GM19025 (cell line): ENCODE measurements around the gene EMSY.
"Not testable (repeated sequence)": the region's sequence is repeated elsewhere in the genome, so short reads cannot be mapped to it uniquely, and the experiment has no call there.

Experiments
- ATAC-seq: cut with Tn5 transposase; IDR thresholded peaks from one replicate; pipeline ENCODE4 v1.9.1; 2021; ENCODE audit warnings: mild to moderate bottlenecking, low read depth, moderate library complexity; ENCODE audit not compliant: unreplicated experiment

The EMSY gene

DNA sequence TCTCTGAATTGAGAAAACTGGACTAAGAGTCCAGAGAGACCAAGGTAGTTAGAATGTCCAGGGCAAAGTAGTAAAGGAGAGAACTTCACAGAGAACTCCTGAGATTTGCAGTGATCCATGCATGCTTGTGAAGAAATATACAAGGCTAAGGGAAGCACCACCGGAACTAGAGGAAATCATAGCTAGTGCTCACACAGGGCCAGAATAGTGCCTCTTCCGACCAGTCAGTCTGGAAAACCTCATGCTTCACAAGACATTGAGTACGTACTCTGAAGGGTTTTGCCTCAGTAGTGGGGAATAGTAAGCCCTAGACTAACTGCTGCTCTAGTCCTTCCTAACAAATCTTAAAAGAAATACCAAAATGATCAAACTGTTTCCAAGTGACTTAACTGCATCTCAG is 117.7 kb downstream of the EMSY start:
- ATAC-seq, result no peak

DNA sequence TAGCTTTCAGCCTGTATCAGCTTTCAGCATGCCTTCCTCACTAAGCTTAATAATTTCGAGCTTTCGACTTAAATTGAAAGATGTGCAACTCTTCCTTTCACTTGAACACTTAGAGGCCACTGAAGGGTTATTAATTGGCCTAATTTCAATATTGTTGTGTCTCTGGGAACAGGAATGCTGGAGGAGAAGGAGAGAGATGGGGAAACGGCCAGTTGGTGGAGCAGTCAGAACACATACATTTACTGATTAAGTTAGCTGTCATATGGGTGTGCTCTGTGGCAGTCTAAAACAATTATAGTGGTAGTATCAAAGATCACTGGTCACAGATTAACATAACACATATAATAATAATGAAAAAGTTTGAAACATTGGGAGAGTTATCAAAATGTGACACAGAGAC is 119.5 kb downstream of the EMSY start:
- ATAC-seq, result no peak

DNA sequence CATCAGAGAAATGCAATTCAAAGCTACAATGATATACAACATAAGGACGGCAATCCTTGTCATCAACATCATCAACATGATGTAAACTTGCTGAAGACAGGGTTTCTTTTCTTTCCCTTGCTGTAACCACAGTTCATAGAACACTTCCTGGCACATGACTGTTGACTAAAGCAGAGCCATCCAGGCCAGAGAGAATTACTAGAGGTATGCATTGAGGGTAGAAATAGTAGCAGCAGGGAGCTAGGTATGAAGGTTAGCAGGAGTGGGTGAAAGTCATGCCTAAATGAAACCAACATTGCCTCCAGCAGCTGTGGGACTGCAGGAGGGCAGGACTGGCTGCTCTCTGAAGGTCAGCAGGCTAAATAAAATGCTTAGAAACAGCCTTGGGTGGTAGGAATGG is 122.0 kb downstream of the EMSY start:
- ATAC-seq, result no peak

DNA sequence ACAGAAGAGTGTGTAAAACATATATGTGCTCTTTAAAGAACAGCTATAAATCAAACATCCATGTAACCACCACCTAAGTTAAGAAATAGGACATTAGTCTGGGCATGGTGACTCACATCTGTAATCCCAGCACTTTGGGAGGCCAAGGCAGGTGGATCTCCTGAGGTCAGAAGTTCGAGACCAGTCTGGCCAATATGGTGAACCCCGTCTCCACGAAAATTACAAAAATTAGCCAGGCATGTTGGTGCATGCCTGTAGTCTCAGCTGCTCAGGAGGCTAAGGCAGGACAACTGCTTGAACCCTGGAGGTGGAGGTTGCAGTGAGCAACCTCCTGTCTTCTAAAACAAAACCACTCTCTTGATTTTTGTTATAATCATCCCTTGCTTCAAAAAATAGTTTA is 122.4 kb downstream of the EMSY start:
- ATAC-seq, result no peak

DNA sequence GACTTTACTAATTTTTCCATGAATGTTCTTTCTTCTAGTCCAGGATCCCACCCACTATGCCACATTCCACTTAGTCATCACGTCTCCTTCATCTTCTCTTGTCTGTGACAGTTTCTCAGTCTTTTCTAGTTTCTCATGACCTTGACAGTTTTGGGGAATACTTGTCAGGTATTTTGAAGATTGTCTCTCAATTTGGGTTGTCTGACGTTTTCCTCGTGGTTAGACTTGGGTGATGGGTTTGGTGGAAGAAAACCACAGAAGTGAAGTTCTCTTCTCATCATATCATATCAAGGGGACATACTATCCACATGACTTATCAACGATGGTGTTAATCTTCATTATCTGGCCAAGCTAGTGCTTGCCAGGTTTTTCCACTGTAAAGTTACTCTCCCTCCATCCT is 123.3 kb downstream of the EMSY start:
- no peak for ATAC-seq

DNA sequence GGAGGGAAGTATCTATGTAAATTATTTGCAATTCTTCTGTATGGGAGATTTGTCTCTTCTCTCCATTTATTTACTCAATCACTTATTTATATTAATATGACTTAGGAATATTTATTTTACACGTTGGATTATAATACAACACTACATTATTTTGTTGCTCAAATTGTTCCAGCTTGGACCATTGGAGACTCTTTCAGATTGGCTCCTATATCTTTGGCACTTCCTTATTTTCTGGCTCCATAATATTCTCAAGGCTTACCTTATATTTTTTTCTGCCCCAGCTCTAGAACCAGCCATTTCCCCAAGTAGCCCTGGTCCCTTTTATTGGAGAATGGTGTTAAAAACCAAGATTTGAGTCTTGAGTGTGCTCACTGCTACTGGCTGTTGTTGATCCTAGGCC is 123.8 kb downstream of the EMSY start:
- no peak for ATAC-seq

DNA sequence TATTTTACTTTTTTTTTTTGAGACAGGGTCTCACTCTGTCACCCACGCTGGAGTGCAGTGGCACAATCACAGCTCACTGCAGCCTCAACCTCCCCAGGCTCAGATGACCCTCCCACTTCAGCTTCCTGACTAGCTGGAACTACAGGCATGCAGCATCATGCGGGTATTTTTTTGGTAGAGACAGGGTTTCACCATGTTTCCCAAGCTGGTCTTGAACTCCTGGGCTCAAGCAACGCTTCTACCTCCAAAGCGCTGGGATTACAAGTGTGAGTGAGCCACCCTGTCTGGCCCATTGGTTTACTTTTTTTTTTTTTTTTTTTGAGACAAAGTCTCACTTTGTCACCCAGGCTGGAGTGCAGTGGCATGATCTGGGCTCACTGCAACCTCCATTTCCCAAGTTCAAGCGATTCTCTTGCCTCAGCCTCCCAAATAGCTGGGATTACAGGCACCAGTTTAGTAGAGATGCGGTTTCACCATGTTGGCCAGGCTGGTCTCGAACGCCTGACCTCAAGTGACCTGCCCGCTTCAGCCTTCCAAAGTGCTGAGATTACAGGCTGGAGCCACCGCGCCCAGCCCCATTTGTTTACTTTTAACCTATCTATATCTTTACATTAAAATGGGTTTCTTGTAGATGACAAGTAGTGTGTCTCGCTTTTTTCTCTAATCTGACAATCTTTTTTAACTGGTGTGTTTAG is 127.5 kb downstream of the EMSY start:
- ATAC-seq, result not testable (repeated sequence)

DNA sequence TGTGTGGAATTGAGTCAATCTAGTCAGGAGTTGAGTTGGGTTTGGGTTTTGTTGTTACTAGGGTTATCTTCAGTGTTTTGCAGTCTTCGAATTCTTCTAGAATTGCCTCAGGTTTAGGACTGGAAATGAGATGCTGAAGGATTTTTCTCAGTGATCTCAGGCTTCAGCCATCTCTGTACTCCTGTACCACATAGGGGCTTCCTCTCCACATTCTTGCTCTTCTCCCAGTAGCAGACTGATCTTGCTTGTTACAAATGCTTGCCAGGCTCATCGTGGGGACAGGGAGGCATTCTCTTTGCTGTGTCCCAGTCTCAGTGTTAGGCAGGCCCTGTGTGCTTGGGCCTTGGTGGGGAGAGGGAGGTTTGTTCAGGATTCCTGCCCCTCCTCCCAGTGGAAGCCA is 129.6 kb downstream of the EMSY start:
- ATAC-seq, result no peak

DNA sequence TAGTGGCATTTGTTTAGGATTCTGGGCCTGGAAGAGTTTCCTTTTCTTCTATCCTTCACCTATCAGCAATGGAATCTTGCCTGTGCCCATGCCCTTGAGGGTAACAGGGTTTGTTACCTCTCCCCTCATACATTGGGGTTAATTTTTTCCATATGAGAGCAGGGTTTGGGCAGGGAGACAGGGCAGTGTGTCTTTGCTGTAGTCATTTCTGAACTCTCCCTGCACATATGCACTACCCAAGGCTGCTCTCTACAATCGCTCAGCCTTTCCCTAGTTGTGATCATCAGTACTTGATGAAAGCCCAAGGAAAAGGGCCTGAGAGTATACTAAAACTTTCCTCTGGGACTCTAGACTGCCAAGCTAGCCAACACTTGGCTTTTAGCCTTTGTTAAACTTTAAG is 130.1 kb downstream of the EMSY start:
- ATAC-seq, result no peak

DNA sequence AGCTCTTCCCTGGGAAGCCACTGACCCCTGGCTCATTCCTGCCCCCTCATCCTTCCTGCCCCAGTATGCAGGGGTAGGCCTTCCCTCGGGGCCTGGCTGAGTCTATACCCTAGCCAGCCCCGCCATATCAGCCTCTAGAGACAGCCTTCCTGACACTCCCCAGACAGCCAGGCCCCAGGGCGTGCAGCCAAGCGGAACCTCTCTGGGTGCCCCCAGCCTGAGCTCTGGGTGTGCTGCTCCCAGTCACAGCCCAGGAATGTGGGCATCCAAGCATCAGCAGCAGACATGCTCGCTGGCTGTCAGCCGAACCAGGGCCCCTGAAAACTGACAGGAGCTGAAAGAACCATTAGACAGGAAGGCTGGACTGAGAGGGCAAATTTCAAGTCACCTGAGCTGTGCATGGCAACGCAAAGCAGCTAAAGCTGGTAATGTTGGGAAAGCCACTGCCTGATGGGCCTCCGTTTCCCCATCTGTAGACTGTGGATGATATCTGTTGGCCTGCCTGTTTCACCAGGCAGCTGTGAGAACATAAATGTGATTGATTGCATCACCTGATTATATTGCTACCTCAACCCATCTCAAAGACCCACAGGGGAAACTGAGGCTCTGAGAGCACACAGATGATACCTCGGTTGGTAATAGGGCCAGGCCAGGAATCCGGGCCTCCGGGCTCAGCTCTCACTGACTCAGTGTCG is 132.6 kb downstream of the EMSY start:
- no peak for ATAC-seq

DNA sequence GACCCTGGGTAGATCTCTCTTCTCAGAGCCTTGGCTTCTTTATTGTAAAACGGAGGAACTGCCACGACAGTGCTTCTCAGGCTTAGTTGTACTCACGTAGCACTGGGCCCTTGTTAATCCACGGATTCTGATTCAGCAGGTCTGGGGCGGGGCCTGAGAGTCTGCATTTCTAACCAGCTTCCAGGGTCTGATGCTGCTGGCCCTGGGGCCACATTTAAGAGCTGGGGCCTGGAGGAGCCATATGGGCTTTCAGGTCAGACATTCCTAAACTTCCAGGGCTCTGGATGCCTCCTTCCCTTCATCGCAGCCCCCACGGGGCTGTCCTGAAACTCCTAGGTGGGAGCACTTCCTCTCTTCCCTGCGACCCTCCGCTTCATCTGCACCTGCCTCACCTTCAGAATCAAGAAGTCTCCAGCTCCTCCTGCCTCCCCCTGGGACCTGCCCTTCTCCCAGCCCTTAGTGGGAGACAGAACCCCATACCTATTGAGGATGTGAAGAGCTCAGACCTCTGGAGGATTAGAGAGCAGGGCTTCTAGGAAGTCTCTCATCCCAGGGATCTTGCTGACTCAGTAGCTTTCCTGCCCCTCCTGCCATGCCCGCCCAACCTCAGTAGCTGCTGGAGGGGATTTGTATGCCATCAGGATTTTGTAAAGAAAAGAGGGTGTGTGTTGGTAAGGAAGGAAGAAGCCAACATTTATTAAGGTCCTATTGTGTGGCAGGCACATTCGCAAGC is 133.3 kb downstream of the EMSY start:
- no peak for ATAC-seq

DNA sequence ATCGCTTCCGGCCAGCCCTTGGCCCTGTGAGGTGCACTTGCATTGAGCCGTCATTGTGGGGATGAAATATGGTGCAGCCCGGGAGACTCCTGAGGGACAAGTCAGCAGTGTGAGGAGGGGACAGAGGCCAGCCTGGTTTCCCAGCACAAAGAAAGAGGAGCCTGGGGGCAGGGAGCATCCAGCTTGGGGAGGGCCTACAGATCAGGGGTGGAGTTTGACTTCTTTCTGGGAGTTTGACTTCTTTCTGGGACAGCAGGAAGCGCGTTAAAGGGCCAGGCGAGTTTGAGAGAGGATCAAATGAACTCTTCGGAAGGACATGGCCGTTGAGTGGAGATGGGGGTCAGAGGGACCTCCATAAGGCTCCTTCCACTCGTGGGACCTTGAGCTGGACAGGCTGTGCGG is 133.8 kb downstream of the EMSY start:
- no peak for ATAC-seq

DNA sequence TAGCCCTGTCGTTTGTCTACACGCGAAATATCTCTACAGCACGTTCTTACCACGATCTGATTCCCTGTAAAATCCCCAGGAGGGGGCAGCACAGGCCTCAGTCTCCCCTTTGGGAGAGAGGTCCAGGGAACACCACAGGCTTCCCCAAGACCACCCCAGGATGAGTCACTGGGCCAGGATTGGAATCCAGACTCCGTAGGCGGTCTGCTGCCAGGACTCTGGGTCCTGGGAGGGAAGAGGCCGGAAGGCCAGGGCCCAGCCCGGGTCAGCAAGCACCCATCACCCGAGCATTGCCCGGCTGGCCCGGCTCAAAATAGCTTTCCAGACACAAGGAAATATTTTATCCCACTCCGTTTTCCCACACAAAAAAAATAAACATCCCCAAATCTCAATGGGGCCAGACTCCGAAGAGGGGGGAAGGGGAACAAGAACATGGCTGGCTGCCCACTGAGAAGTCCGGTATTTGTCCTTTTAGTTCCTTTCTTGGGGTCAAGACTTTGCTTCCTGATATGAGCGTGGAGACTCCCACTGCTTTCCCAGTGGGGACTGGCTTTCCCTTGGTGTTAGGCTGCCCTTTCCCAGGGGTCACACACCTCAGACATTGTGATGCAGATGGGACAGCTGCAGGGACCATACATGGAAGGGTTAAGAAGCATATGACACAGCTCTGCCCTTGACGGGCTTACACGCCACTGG is 134.4 kb downstream of the EMSY start:
- no peak for ATAC-seq

DNA sequence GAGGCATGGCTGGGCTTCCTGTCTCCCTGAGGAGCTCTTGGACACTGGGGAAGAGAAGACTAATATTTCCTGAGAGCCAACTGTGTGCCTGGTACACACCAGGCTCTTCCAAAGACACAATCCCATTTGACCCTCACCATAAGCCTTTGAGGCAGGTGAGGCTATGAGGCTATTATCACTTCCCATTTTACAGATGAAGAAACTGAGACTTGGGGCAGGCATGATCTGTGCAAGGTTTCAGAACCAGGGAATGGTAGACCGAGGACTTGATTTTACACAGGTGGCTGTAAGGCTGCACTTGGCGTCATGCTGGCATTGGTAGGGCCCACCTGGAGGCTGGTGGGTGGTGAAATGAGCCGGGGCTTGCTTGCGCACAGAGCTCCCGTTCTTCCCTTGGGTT is 134.9 kb downstream of the EMSY start:
- no peak for ATAC-seq

DNA sequence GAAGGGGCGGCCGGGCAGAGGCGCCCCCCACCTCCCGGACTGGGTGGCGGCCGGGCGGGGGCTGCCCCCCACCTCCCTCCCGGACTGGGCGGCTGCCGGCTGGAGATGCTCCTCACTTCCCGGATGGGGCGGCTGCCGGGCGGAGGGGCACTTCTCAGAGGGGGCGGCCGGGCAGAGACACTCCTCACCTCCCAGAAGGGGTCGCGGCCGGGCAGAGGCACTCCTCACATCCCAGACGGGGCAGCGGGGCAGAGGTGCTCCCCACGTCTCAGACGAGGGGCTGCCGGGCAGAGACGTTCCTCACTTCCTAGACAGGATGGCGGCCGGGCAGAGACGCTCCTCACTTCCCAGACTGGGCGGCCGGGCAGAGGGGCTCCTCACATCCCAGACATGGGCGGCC is 137.7 kb downstream of the EMSY start:
- ATAC-seq, result not testable (repeated sequence)

DNA sequence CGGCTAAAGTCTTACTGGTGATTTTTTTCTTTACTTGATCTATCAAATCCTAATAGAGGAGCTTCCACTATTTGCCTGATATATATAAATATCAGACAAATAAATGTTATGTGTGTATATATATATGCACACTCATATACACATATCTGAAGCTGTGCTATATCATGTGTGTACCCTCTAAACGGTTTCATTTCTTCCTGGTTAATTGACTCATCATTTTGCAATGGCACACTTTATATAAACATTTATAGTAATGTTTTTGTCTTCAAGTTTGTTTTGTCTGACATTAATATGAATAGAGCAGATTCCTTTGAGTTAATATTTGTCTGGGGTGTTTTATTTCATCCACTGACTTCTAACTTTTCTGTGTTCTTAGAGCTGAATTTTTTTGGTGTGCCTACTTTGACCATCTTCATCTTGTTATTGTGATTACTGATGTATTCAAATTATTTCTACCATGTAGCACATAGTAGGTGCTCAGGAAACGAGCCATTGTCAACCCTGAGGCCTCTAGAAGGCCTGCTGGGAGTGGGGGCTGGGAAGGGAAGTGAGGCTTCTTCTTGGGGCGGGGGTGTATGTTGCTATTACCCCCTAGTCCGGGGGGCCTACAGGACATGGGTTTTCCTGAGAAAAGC is 143.1 kb downstream of the EMSY start:
- no peak for ATAC-seq

DNA sequence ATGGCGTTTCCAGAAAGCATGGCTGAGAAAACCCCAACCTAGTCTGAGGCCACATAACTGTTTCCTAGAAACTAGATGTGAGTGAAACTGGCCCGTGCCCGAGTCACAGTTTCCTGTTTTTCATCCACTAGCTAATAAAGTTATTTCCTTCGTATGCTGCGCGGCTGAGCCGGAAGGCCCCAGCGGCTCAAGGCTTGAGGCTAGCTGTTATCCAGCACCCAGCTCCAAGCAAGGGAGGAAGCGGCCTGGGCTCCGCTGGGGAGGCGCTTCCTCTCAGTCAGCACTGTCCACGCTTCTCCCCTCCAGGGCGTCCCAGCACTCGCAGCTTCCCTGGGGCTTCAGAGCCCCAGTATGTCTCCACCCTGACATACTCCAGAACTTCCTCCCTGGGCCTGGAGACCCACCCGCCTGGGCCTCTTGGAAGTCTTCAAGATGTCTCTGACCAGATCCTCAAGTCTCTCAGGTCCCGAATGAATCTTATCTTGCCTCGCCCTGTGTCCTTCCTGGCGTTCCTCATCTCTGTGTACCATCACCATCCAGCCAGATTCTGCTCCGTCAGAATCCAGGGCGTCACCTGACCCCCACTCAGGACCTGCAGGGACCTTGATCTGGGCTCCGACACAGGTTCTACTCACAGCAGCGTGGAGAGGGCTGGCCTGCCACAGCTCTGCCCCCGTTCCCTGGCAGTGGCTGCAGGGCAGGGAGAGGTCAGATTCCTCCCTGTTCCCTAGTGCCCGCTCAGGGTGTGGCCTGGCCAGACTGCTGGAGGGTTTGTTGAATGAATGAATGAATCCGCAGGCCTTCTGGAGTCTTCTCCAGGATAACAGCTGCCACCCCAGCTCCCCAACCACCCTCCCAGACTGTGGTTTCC is 143.9 kb downstream of the EMSY start:
- ATAC-seq, result no peak

DNA sequence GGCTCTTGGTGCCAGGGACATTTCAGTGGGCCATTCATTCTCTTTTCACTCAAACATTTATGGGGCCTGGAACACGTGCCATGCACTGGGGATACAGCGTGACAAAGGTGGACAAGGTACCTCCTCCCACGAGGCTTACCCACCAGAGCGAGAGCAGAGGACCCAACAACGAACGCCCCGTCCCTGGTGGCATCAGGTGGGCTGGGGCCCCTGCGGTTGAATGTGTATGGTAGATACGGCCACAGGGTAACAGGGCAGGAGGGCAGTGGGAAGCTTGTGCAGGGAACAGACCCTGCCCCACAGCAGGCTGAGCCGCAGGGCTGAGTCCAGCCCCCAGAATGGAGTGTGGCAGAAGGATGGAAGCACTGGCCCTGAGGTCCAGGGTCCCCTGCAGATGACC is 144.7 kb downstream of the EMSY start:
- no peak for ATAC-seq

DNA sequence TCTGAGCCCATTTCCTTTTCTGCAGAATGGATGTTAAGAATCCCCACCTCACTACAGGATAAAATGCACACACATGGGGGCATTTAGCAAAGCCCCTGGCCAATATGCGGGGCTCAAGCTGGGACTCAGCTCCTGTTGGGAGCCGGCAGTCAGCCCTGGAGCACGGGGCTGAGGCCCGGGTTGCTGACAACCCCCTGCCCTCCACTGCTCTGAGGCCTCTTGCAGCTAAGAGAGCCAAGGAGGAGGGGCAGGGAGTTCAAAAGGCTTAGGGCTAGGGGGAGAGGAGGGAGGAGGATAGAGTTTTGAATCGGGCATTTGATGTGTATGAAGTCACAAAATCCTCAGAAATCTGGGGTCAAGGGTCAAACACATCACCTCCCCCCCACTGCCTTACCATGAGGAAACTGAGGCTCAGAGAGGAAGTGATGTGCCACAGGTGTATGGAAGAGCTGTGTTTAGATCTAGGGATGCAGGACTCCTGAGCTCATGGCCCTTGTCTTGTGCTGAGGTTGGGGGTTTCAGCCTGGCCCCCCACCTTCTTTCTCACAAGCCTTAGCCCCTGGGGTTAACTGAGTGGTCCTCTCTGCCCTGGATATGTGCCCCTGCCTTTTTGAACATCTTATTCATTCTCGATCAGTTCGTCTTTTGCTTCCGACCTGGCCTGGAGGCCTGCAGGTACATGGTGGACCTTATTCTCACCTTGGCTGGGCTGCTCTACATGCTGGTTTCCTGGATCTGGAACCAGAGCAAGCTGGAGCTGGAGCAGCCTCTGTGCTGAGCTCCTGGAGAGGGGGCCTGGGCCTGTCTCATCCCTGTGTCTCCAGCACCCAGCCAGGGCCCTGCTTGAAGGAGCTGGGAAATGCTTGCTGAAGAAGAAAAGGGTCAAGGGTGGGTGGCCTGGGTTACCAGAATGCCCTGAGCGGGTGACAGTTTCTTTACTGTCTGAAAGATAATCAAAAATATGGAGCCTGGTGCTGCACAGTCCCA is 145.4 kb downstream of the EMSY start:
- no peak for ATAC-seq
